HEK293 (cell line): ENCODE data around the gene ARHGAP26.

Source experiments
- GLIS1 ChIP-seq: fragments of 450-650 bp; formaldehyde crosslinking; IDR thresholded peaks from 2 replicates; pipeline ENCODE4 v1.5.1; 2016; ENCODE audit warnings: missing biosample characterization, missing genetic modification characterization
- ZNF48 ChIP-seq: fragments of 450-650 bp; formaldehyde crosslinking; IDR thresholded peaks from 2 replicates; pipeline ENCODE4 v1.5.1; 2016; ENCODE audit warnings: missing biosample characterization, missing genetic modification characterization
- ZNF510 ChIP-seq: fragments of 450-650 bp; formaldehyde crosslinking; IDR thresholded peaks from 2 replicates; pipeline ENCODE4 v1.5.1; 2018; ENCODE audit warnings: mild to moderate bottlenecking, missing genetic modification characterization, missing biosample characterization; ENCODE audit not compliant: insufficient replicate concordance
- TF ChIP-seq, protein P1 (sequence below): fragments of 450-650 bp; formaldehyde crosslinking; IDR thresholded peaks from 2 replicates; pipeline ENCODE4 v1.5.1; 2016; ENCODE audit warnings: missing biosample characterization, missing genetic modification characterization
- TF ChIP-seq, protein P2 (sequence below): fragments of 450-650 bp; formaldehyde crosslinking; IDR thresholded peaks from 2 replicates; pipeline ENCODE4 v1.5.1; 2016; ENCODE audit warnings: missing biosample characterization, missing genetic modification characterization
- TF ChIP-seq, protein P3 (sequence below): fragments of 450-650 bp; formaldehyde crosslinking; IDR thresholded peaks from 2 replicates; pipeline ENCODE4 v1.5.1; 2016; ENCODE audit warnings: missing biosample characterization, missing genetic modification characterization

DNA sequence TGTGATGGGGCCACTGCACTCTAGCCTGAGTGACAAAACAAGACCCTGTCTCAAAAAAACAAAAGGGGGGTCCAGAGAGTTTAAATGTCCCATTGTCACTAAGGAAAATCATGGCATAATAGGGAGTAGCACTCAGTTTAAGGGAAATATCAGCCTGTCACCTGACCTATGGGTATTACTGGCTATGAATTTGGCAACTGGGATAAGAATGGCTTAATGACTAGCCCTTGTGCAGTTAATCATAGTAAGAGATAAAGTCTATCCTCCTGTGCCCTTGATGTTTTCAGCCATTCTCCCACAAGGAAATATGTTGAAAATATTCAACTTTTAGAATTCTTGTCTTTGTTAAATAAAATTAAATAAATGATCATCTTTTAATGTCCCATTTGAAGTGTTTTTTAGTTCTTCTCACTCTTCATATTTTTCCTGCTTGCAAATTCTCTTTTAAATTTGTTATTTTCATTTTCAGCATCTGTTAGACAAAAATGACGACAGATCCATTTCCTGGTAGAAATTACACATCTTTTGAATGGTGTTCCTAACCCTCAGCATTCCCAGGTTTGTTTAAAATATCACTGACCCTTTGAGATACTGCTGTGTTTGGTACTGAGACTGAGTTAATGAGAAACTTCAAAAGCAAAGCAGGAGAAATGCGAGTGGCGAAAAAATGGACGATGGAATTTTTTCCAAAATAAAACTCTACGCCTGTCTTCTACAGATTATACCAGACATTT lies 191.4 kb downstream of the ARHGAP26 start:
- no peak for TF ChIP-seq ZNF510
- no peak for TF ChIP-seq GLIS1 (tag by site-specific recombination)
- TF ChIP-seq, protein P1, sequence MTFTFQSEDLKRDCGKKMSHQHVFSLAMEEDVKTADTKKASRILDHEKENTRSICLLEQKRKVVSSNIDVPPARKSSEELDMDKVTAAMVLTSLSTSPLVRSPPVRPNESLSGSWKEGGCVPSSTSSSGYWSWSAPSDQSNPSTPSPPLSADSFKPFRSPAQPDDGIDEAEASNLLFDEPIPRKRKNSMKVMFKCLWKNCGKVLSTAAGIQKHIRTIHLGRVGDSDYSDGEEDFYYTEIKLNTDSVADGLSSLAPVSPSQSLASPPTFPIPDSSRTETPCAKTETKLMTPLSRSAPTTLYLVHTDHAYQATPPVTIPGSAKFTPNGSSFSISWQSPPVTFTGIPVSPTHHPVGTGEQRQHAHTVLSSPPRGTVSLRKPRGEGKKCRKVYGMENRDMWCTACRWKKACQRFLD, result no peak
- TF ChIP-seq ZNF48 (tag by site-specific recombination), result no peak
- TF ChIP-seq, protein P2, sequence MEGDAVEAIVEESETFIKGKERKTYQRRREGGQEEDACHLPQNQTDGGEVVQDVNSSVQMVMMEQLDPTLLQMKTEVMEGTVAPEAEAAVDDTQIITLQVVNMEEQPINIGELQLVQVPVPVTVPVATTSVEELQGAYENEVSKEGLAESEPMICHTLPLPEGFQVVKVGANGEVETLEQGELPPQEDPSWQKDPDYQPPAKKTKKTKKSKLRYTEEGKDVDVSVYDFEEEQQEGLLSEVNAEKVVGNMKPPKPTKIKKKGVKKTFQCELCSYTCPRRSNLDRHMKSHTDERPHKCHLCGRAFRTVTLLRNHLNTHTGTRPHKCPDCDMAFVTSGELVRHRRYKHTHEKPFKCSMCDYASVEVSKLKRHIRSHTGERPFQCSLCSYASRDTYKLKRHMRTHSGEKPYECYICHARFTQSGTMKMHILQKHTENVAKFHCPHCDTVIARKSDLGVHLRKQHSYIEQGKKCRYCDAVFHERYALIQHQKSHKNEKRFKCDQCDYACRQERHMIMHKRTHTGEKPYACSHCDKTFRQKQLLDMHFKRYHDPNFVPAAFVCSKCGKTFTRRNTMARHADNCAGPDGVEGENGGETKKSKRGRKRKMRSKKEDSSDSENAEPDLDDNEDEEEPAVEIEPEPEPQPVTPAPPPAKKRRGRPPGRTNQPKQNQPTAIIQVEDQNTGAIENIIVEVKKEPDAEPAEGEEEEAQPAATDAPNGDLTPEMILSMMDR (tag by site-specific recombination), result no peak
- TF ChIP-seq, protein P3, sequence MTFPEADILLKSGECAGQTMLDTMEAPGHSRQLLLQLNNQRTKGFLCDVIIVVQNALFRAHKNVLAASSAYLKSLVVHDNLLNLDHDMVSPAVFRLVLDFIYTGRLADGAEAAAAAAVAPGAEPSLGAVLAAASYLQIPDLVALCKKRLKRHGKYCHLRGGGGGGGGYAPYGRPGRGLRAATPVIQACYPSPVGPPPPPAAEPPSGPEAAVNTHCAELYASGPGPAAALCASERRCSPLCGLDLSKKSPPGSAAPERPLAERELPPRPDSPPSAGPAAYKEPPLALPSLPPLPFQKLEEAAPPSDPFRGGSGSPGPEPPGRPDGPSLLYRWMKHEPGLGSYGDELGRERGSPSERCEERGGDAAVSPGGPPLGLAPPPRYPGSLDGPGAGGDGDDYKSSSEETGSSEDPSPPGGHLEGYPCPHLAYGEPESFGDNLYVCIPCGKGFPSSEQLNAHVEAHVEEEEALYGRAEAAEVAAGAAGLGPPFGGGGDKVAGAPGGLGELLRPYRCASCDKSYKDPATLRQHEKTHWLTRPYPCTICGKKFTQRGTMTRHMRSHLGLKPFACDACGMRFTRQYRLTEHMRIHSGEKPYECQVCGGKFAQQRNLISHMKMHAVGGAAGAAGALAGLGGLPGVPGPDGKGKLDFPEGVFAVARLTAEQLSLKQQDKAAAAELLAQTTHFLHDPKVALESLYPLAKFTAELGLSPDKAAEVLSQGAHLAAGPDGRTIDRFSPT (tag by site-specific recombination), result no peak
